ENCODE data around the gene UBE2G2.

DNA sequence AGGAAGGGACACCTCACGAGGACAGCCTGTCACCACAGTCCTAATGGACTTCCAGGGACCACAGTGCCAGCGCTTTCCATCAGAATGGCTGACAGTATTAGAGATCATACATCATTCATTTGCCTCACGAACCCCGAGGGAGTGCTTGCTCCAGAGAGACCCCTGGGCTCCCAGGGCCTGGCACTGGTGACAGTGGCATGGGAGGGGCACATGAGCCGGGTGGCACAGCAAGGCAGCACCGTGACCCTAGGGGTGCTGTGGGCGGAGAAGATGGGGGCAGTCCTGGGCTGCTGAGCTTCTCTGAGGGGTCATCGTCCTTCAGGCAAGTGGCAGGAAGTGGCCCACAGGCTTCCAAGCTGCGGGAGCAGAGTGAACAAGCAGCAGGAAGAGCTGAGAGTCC is 73.9 kb downstream of the UBE2G2 start:
- TF ChIP-seq, protein P1, sequence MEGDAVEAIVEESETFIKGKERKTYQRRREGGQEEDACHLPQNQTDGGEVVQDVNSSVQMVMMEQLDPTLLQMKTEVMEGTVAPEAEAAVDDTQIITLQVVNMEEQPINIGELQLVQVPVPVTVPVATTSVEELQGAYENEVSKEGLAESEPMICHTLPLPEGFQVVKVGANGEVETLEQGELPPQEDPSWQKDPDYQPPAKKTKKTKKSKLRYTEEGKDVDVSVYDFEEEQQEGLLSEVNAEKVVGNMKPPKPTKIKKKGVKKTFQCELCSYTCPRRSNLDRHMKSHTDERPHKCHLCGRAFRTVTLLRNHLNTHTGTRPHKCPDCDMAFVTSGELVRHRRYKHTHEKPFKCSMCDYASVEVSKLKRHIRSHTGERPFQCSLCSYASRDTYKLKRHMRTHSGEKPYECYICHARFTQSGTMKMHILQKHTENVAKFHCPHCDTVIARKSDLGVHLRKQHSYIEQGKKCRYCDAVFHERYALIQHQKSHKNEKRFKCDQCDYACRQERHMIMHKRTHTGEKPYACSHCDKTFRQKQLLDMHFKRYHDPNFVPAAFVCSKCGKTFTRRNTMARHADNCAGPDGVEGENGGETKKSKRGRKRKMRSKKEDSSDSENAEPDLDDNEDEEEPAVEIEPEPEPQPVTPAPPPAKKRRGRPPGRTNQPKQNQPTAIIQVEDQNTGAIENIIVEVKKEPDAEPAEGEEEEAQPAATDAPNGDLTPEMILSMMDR (IDR thresholded peaks at IDR 0.05; ENCODE audit: poor library complexity, severe bottlenecking): no peak
- TF ChIP-seq EZH2 (IDR thresholded peaks at IDR 0.05; ENCODE audit: borderline replicate concordance, insufficient read depth, low read length, poor library complexity, severe bottlenecking) (no peak), TAF1 (IDR thresholded peaks at IDR 0.05; ENCODE audit: low read depth) (no peak)

All from neural cell (in vitro differentiated cells).